ENCODE data around the gene JOSD1. TPM values are rescaled to one million over a fixed set of nuclear protein-coding genes. Genes with fewer than 3 reads are reported as not detected.

The JOSD1 gene
- total RNA-seq, 1 experiment from 2014 or later = 58.5 TPM

GRCh38 chr22:38638216-38638615 is 62.5 kb downstream of the JOSD1 start:
- TF ChIP-seq CTCF (IDR thresholded peaks at IDR 0.05; ENCODE audit: unreplicated experiment) = no peak
- H3K9me3 Mint-ChIP-seq (ENCODE audit: low read depth, unreplicated experiment) = no peaks in the 10 kb centered on the region
- CTCF ChIA-PET = no interaction called here
- no peaks in the 10 kb centered on the region for H3K4me1 Mint-ChIP-seq (ENCODE audit: low read depth, unreplicated experiment)
- BruUV-seq (replicated peaks) = no TSS peak
- H3K36me3 Mint-ChIP-seq (ENCODE audit: insufficient read depth, unreplicated experiment) = no peaks in the 10 kb centered on the region
- H3K27ac Mint-ChIP-seq (ENCODE audit: unreplicated experiment) = no peak overlapping the region
- no peak overlapping the region for H3K4me3 Mint-ChIP-seq (ENCODE audit: low read depth, unreplicated experiment)
- no peaks in the 10 kb centered on the region for H3K27me3 Mint-ChIP-seq (ENCODE audit: unreplicated experiment)
- intact Hi-C loops (cut with micrococcal nuclease; ENCODE audit: unreplicated experiment) = no loop called here
- no peak for DNase-seq

Other genes starting within 250 kb of the JOSD1 start
- gene KCNJ4, start 245.7 kb downstream of the JOSD1 start, total RNA-seq (2022) = not detected in 2 replicates
- 16.1 and 18.7 TPM in 2 replicates for gene KDELR3, start 232.8 kb downstream of the JOSD1 start, total RNA-seq (2022)
- gene DDX17, start 194.6 kb downstream of the JOSD1 start, total RNA-seq (2022) = 342 and 344 TPM in 2 replicates
- gene DMC1, start 130.8 kb downstream of the JOSD1 start, total RNA-seq (2022) = 4.1 and 4.4 TPM in 2 replicates
- 9.6 and 10.8 TPM in 2 replicates for gene FAM227A, start 44.6 kb downstream of the JOSD1 start, total RNA-seq (2022)
- gene CBY1, start 44.3 kb downstream of the JOSD1 start, total RNA-seq (2022) = 40.9 and 42.7 TPM in 2 replicates
- gene TOMM22, start 19.0 kb downstream of the JOSD1 start, total RNA-seq (2022) = 94.6 and 105 TPM in 2 replicates
- gene GTPBP1, start 5.0 kb upstream of the JOSD1 start, total RNA-seq (2022) = 79.1 and 91.4 TPM in 2 replicates
- 50.7 and 66.3 TPM in 2 replicates for gene SUN2, start 55.1 kb upstream of the JOSD1 start, total RNA-seq (2022)
- 14.7 and 15.6 TPM in 2 replicates for gene DNAL4, start 93.2 kb upstream of the JOSD1 start, total RNA-seq (2022)
- gene NPTXR, start 143.1 kb upstream of the JOSD1 start, total RNA-seq (2022) = 6.1 and 6.6 TPM in 2 replicates
- 140 and 152 TPM in 2 replicates for gene CBX6, start 171.3 kb upstream of the JOSD1 start, total RNA-seq (2022)

Measured in Calu3 (cell line).